Lung (tissue), 12 donors: ENCODE measurements around the gene BCAN. TPM values are rescaled to one million over a fixed set of nuclear protein-coding genes. Genes with fewer than 3 reads are reported as not detected.

ENCODE experiments used
- ATAC-seq: fragments of 200-7000 bp; cut with Tn5 transposase; one replicate; pipeline ENCODE4 v1.9.1; 2020; ENCODE audit warnings: moderate number of reproducible peaks; ENCODE audit not compliant: insufficient read depth, low FRiP score
- DNase-seq, 3 donors: peaks; one replicate each; pipeline ENCODE4 v3.0.0-alpha.2; 2013 to 2017
- H3K27ac ChIP-seq, 2 donors: one replicate each; pipeline ENCODE4 v1.5.1; 2013; ENCODE audit warnings: mild to moderate bottlenecking in 2 of 2, moderate library complexity in 2 of 2, control low read depth in 1 of 2, inconsistent platforms in 1 of 2, low read depth in 1 of 2, low read length in 1 of 2
- H3K27me3 ChIP-seq, 3 donors: one replicate each; pipeline ENCODE4 v1.5.1; 2013; ENCODE audit warnings: low read length in 2 of 3; ENCODE audit not compliant: control insufficient read depth in 3 of 3, insufficient read depth in 3 of 3
- H3K36me3 ChIP-seq, 4 donors: one replicate each; pipeline ENCODE4 v1.5.1; 2013; ENCODE audit warnings: low read length in 4 of 4, mild to moderate bottlenecking in 1 of 4, moderate library complexity in 1 of 4; ENCODE audit not compliant: control insufficient read depth in 4 of 4, insufficient read depth in 4 of 4
- H3K4me1 ChIP-seq, 5 donors: one replicate each; pipeline ENCODE4 v1.5.1; 2013; ENCODE audit warnings: low read length in 5 of 5, mild to moderate bottlenecking in 2 of 5, moderate library complexity in 1 of 5; ENCODE audit not compliant: control insufficient read depth in 5 of 5, insufficient read depth in 5 of 5
- H3K4me3 ChIP-seq: one replicate; pipeline ENCODE4 v1.5.1; 2013; ENCODE audit warnings: mild to moderate bottlenecking, control low read depth, moderate library complexity
- H3K9ac ChIP-seq, 2 donors: one replicate each; pipeline ENCODE4 v1.5.1; 2013; ENCODE audit warnings: low read length in 2 of 2, control low read depth in 1 of 2; ENCODE audit not compliant: insufficient read depth in 1 of 2
- H3K9me3 ChIP-seq, 4 donors: one replicate each; pipeline ENCODE4 v1.5.1; 2013; ENCODE audit warnings: low read length in 3 of 4, mild to moderate bottlenecking in 1 of 4, moderate library complexity in 1 of 4; ENCODE audit not compliant: control insufficient read depth in 4 of 4, insufficient read depth in 3 of 4
- WGBS, 2 donors: extraction: QIAGEN DNeasy Blood & Tissue Kit; methylation state at CpG; one replicate each; pipeline ENCODE4 v1.1.7; 2013; 5-methylcytosine and 5-hydroxymethylcytosine counted together
- polyA plus RNA-seq, 2 donors: library from polyadenylated mRNA; stranded (reverse); fragments of 200-250 nt; gene quantifications; one replicate each; pipeline ENCODE4 v1.2.1, GENCODE V29; 2013
- total RNA-seq, 2 donors: library from RNA; depleted of rRNA in 1 of 2; stranded (reverse); fragments of >200 nt in 1 of 2; gene quantifications; one replicate each; pipeline ENCODE4 v1.2.1, GENCODE V29; 2014 to 2021
- TF ChIP-seq, protein P1 (sequence below): IDR thresholded peaks from 2 replicates; pipeline ENCODE4 v1.5.1; 2012; ENCODE audit warnings: mild to moderate bottlenecking; ENCODE audit errors: control extremely low read depth, extremely low read depth
- donor health status: control.
- donor health status: control.
- donor health status: Bipolar disorder and iron deficiency.
- donor health status: healthy.
- donor health status: DM: yes; HTN: yes; CAD: no.

The BCAN gene
- total and polyA plus RNA-seq, 4 donors, result 0.05 to 1.1 (median 0.12) TPM

- no peak overlapping the region for H3K9ac ChIP-seq
- H3K36me3 ChIP-seq, result no peaks in the 10 kb centered on the region
- ATAC-seq, result no peak
- H3K4me1 ChIP-seq, result peaks cover 20 to 64% (median 32%) of the 10 kb centered on the region in 5 donors
- 52 to 75% methylated on average over 2 of the region's 2 CpGs for WGBS, 2 donors
- no peak for DNase-seq
- H3K4me3 ChIP-seq, result no peak overlapping the region
- H3K9me3 ChIP-seq, result no peaks in the 10 kb centered on the region
- TF ChIP-seq, protein P1, sequence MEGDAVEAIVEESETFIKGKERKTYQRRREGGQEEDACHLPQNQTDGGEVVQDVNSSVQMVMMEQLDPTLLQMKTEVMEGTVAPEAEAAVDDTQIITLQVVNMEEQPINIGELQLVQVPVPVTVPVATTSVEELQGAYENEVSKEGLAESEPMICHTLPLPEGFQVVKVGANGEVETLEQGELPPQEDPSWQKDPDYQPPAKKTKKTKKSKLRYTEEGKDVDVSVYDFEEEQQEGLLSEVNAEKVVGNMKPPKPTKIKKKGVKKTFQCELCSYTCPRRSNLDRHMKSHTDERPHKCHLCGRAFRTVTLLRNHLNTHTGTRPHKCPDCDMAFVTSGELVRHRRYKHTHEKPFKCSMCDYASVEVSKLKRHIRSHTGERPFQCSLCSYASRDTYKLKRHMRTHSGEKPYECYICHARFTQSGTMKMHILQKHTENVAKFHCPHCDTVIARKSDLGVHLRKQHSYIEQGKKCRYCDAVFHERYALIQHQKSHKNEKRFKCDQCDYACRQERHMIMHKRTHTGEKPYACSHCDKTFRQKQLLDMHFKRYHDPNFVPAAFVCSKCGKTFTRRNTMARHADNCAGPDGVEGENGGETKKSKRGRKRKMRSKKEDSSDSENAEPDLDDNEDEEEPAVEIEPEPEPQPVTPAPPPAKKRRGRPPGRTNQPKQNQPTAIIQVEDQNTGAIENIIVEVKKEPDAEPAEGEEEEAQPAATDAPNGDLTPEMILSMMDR, result no peak
- H3K27ac ChIP-seq, result peak overlapping the region; percentile 72 to 82
- peaks cover 0 to 11% (median 0%) of the 10 kb centered on the region in 3 donors for H3K27me3 ChIP-seq
These were observed 18.8 kb downstream of the BCAN start for GRCh38 chr1:156660752-156661112.

DNA sequence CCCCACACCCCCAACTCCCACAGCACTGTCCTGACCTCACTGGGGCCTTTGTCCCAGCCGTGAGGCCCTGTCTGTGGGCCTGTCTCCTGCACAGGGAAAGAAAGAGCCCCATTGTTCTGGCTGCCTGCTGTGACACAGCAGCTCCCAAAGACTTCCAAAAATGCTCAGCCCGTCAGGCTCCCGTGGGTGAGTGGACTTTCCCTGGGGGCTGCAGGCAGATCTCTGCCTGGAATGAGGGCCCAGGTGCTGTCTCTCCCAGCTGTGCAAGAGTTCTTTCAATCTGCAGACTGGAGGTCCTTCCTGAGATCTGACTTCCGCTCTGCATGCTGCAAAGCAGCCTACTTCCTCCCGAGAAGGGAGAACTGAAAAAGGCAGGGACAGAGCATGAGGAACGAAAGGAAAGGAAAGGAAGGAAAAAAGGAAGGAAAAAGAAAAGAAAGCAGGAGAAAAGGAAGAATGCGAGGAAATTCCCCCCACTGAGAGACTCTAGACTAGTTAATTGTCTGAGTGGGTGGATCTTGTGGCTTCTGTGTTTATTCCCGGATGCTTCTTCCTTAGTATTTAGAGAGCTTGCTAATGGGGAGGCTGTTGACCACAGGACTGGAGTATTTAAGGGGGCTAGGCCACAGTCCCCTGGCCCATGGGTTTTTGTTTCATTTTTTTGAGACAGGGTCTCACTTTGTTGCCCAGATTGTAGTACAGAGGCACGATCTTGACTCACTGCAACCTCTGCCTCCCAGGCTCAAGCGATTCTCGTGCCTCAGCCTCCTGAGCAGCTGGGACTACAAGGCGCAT, 20.3 kb downstream of the BCAN start:
- DNase-seq (no peak), ATAC-seq (no peak)
- H3K9ac ChIP-seq, result no peak overlapping the region
- H3K27me3 ChIP-seq, result peaks cover 0 to 3% (median 0%) of the 10 kb centered on the region in 3 donors
- H3K9me3 ChIP-seq, result no peaks in the 10 kb centered on the region
- 47 to 54% methylated on average over 12 of the region's 12 CpGs for WGBS, 2 donors
- H3K4me3 ChIP-seq, result no peak overlapping the region
- peaks cover 23 to 59% (median 33%) of the 10 kb centered on the region in 5 donors for H3K4me1 ChIP-seq
- peak overlapping the region; percentile 76 to 82 for H3K27ac ChIP-seq
- TF ChIP-seq, protein P1, result no peak
- H3K36me3 ChIP-seq, result no peaks in the 10 kb centered on the region

- H3K4me1 ChIP-seq, result peaks cover 28 to 59% (median 36%) of the 10 kb centered on the region in 5 donors
- H3K27me3 ChIP-seq, result peaks cover 0 to 3% (median 0%) of the 10 kb centered on the region in 3 donors
- no peak for ATAC-seq
- WGBS, 2 donors, result 85 to 90% methylated on average over 5 of the region's 5 CpGs
- H3K9me3 ChIP-seq, result no peaks in the 10 kb centered on the region
- H3K36me3 ChIP-seq, result no peaks in the 10 kb centered on the region
- no peak overlapping the region for H3K9ac ChIP-seq
- no peak overlapping the region for H3K4me3 ChIP-seq
- DNase-seq, result no peak
- TF ChIP-seq, protein P1, result no peak
- peak overlapping the region; percentile 44 to 82 for H3K27ac ChIP-seq
These were observed 20.8 kb downstream of the BCAN start for GRCh38 chr1:156662800-156663055.

DNA sequence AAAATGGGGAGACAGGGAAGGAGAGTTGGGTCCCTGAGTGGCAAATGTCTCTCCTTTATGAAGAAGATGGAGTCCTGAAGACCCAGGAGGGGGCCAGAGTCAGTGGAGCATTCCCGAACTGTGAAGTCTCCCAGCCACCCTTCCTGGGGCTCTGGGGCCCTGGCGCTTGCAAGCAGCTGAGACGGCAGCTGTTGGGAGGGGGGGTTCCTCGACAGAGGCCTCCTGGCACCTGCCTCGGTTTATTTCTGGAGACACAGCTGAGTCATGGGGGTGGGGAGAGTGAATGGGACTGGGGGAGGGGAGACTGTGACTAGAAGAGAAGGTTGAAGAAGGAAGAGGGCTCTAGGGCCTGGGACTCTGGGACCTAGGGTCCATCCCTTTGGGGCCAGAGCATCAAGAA, 21.3 kb downstream of the BCAN start:
- Histone ChIP-seq H3K4me3 (no peak overlapping the region), H3K9me3 (no peaks in the 10 kb centered on the region), H3K27ac (peak overlapping the region; percentile 44 to 89), H3K9ac (no peak overlapping the region), H3K36me3 (no peaks in the 10 kb centered on the region), H3K27me3 (peaks cover 0 to 3% (median 0%) of the 10 kb centered on the region in 3 donors), H3K4me1 (peaks cover 29 to 59% (median 39%) of the 10 kb centered on the region in 5 donors)
- TF ChIP-seq, protein P1, result no peak
- WGBS, 2 donors, result 30 to 32% methylated on average over 5 of the region's 5 CpGs
- ATAC-seq (no peak), DNase-seq (no peak)
